ENCODE measurements around the gene AMH. TPM values are rescaled to one million over a fixed set of nuclear protein-coding genes. Genes with fewer than 3 reads are reported as not detected.
"Not testable (repeated sequence)": the region's sequence is repeated elsewhere in the genome, so short reads cannot be mapped to it uniquely, and the experiment has no call there.

Gene AMH
- total RNA-seq: 10 to 100 TPM in 2 of 5 experiments, 1 to 10 TPM in 2, under 1 TPM in 1; 0.37 to 12.9 (median 4.6) TPM
- not detected for polyA plus RNA-seq
- total RNA-seq: 1.2 reads per million

- Mint-ChIP-seq H3K4me1 (peaks cover 0 to 7% (median 3%) of the 10 kb centered on the region in 7 donors), H3K4me3 (peak within 1 kb of the TSS in 3 of 10 donors; percentile 17 to 73 (median 61)), H3K36me3 (peaks cover 0 to 12% (median 4%) of the 10 kb centered on the region in 5 donors), H3K27ac (no peak within 1 kb of the TSS), H3K27me3 (peaks cover 0 to 23% (median 0%) of the 10 kb centered on the region in 5 donors), H3K9me3 (no peaks in the 10 kb centered on the region)
- peaks cover 10 to 27% of the 10 kb centered on the region in 2 donors for H3K4me1 ChIP-seq (ENCODE audit: control insufficient read depth in 2 of 2, insufficient read depth in 2 of 2, low read length in 2 of 2)
- no peaks in the 10 kb centered on the region for H3K9me3 ChIP-seq (ENCODE audit: control insufficient read depth in 2 of 3, low read length in 3 of 3)
- no peak within 1 kb of the TSS for H3K27ac ChIP-seq (ENCODE audit: low read depth, low read length)
- DNase-seq (no peak), ATAC-seq (no peak)
- intact Hi-C loops (cut with micrococcal nuclease): no loop called here
- no peaks in the 10 kb centered on the region for H3K27me3 ChIP-seq (ENCODE audit: control insufficient read depth in 2 of 2, insufficient read depth in 2 of 2, low read length in 2 of 2)
- POLR2A ChIA-PET: interaction anchor here (0.6 to 13.1 kb wide), 7 partner anchors 8 to 134 kb away, joined by 3 to 163 read pairs (median 5); no protein-coding TSS in a partner anchor
- CTCF ChIA-PET: no interaction called here
- H3K4me3 ChIP-seq (ENCODE audit: low read length): no peak within 1 kb of the TSS
- peaks cover 7 to 47% (median 24%) of the 10 kb centered on the region in 3 experiments for H3K36me3 ChIP-seq (ENCODE audit: control insufficient read depth in 2 of 3, insufficient read depth in 3 of 3, low read length in 3 of 3)
These were observed at the start of gene AMH for GRCh38 chr19:2249010-2249866. Gene AMH, plus strand, starts transcription at chr19:2249323. Its CDS starts 10 bp downstream, at chr19:2249333.

- intact Hi-C loops (cut with micrococcal nuclease): no loop called here
- no peaks in the 10 kb centered on the region for H3K27me3 Mint-ChIP-seq
- peaks cover 0 to 15% (median 4%) of the 10 kb centered on the region in 5 donors for H3K36me3 Mint-ChIP-seq
- H3K27me3 ChIP-seq (ENCODE audit: control insufficient read depth in 2 of 2, insufficient read depth in 2 of 2, low read length in 2 of 2): no peaks in the 10 kb centered on the region
- no peak overlapping the region for H3K4me3 ChIP-seq (ENCODE audit: low read length)
- H3K27ac ChIP-seq (ENCODE audit: low read depth, low read length): no peak overlapping the region
- H3K4me1 ChIP-seq (ENCODE audit: control insufficient read depth in 2 of 2, insufficient read depth in 2 of 2, low read length in 2 of 2): no peaks in the 10 kb centered on the region
- H3K27ac Mint-ChIP-seq: no peak overlapping the region
- H3K36me3 ChIP-seq (ENCODE audit: control insufficient read depth in 2 of 3, insufficient read depth in 3 of 3, low read length in 3 of 3): peaks cover 0 to 66% (median 0%) of the 10 kb centered on the region in 3 experiments
- H3K4me3 Mint-ChIP-seq: no peak overlapping the region
- ChIA-PET CTCF (no interaction called here), POLR2A (no interaction called here)
- DNase-seq: no peak
- no peaks in the 10 kb centered on the region for H3K9me3 ChIP-seq (ENCODE audit: control insufficient read depth in 2 of 3, low read length in 3 of 3)
- no peaks in the 10 kb centered on the region for H3K9me3 Mint-ChIP-seq
- ATAC-seq: no peak
- peaks cover 0 to 15% (median 4%) of the 10 kb centered on the region in 7 donors for H3K4me1 Mint-ChIP-seq
These were observed 49.1 kb upstream of the AMH start for GRCh38 chr19:2199861-2200623.

- H3K4me3 ChIP-seq (ENCODE audit: low read length); CTCF ChIA-PET; DNase-seq; ATAC-seq; H3K4me3 Mint-ChIP-seq; POLR2A ChIA-PET; H3K27me3 Mint-ChIP-seq; H3K9me3 Mint-ChIP-seq; H3K9me3 ChIP-seq (ENCODE audit: control insufficient read depth in 2 of 3, low read length in 3 of 3); H3K27me3 ChIP-seq (ENCODE audit: control insufficient read depth in 2 of 2, insufficient read depth in 2 of 2, low read length in 2 of 2); H3K4me1 ChIP-seq (ENCODE audit: control insufficient read depth in 2 of 2, insufficient read depth in 2 of 2, low read length in 2 of 2); intact Hi-C loops (cut with micrococcal nuclease); H3K27ac ChIP-seq (ENCODE audit: low read depth, low read length); H3K27ac Mint-ChIP-seq: not testable (repeated sequence)
- peaks cover 0 to 18% (median 4%) of the 10 kb centered on the region in 5 donors for H3K36me3 Mint-ChIP-seq
- peaks cover 0 to 15% (median 6%) of the 10 kb centered on the region in 7 donors for H3K4me1 Mint-ChIP-seq
- H3K36me3 ChIP-seq (ENCODE audit: control insufficient read depth in 2 of 3, insufficient read depth in 3 of 3, low read length in 3 of 3): peaks cover 0 to 59% (median 0%) of the 10 kb centered on the region in 3 experiments
These were observed 48.4 kb upstream of the AMH start for GRCh38 chr19:2200624-2201294.

- H3K36me3 Mint-ChIP-seq: peaks cover 0 to 18% (median 4%) of the 10 kb centered on the region in 5 donors
- H3K4me1 Mint-ChIP-seq: peaks cover 0 to 14% (median 6%) of the 10 kb centered on the region in 7 donors
- no peaks in the 10 kb centered on the region for H3K9me3 ChIP-seq (ENCODE audit: control insufficient read depth in 2 of 3, low read length in 3 of 3)
- no peaks in the 10 kb centered on the region for H3K9me3 Mint-ChIP-seq
- H3K36me3 ChIP-seq (ENCODE audit: control insufficient read depth in 2 of 3, insufficient read depth in 3 of 3, low read length in 3 of 3): peaks cover 0 to 60% (median 0%) of the 10 kb centered on the region in 3 experiments
- no peak overlapping the region for H3K4me3 ChIP-seq (ENCODE audit: low read length)
- intact Hi-C loops (cut with micrococcal nuclease): no loop called here
- no peak for DNase-seq
- no peaks in the 10 kb centered on the region for H3K4me1 ChIP-seq (ENCODE audit: control insufficient read depth in 2 of 2, insufficient read depth in 2 of 2, low read length in 2 of 2)
- no peaks in the 10 kb centered on the region for H3K27me3 Mint-ChIP-seq
- ATAC-seq: no peak
- CTCF ChIA-PET: no interaction called here
- H3K27ac Mint-ChIP-seq: peak overlapping the region in 1 of 9 donors; percentile 84
- H3K27ac ChIP-seq (ENCODE audit: low read depth, low read length): no peak overlapping the region
- H3K4me3 Mint-ChIP-seq: no peak overlapping the region
- H3K27me3 ChIP-seq (ENCODE audit: control insufficient read depth in 2 of 2, insufficient read depth in 2 of 2, low read length in 2 of 2): no peaks in the 10 kb centered on the region
- POLR2A ChIA-PET: no interaction called here
These were observed 47.5 kb upstream of the AMH start for GRCh38 chr19:2201473-2202148.

- DNase-seq: no peak
- peak overlapping the region in 1 of 9 donors; percentile 33 for H3K27ac Mint-ChIP-seq
- peaks cover 0 to 61% (median 0%) of the 10 kb centered on the region in 3 experiments for H3K36me3 ChIP-seq (ENCODE audit: control insufficient read depth in 2 of 3, insufficient read depth in 3 of 3, low read length in 3 of 3)
- H3K4me3 Mint-ChIP-seq: no peak overlapping the region
- no peaks in the 10 kb centered on the region for H3K27me3 ChIP-seq (ENCODE audit: control insufficient read depth in 2 of 2, insufficient read depth in 2 of 2, low read length in 2 of 2)
- H3K9me3 Mint-ChIP-seq: no peaks in the 10 kb centered on the region
- intact Hi-C loops (cut with micrococcal nuclease): no loop called here
- H3K4me1 Mint-ChIP-seq: peaks cover 0 to 10% (median 6%) of the 10 kb centered on the region in 7 donors
- no peaks in the 10 kb centered on the region for H3K27me3 Mint-ChIP-seq
- no peak overlapping the region for H3K27ac ChIP-seq (ENCODE audit: low read depth, low read length)
- ChIA-PET CTCF (no interaction called here), POLR2A (no interaction called here)
- peaks cover 0 to 18% (median 3%) of the 10 kb centered on the region in 5 donors for H3K36me3 Mint-ChIP-seq
- no peaks in the 10 kb centered on the region for H3K4me1 ChIP-seq (ENCODE audit: control insufficient read depth in 2 of 2, insufficient read depth in 2 of 2, low read length in 2 of 2)
- H3K4me3 ChIP-seq (ENCODE audit: low read length): no peak overlapping the region
- H3K9me3 ChIP-seq (ENCODE audit: control insufficient read depth in 2 of 3, low read length in 3 of 3): no peaks in the 10 kb centered on the region
- no peak for ATAC-seq
These were observed 46.8 kb upstream of the AMH start for GRCh38 chr19:2202366-2202765.

- H3K27me3 Mint-ChIP-seq: no peaks in the 10 kb centered on the region
- Histone ChIP-seq H3K27me3 (ENCODE audit: control insufficient read depth in 2 of 2, insufficient read depth in 2 of 2, low read length in 2 of 2) (no peaks in the 10 kb centered on the region), H3K36me3 (ENCODE audit: control insufficient read depth in 2 of 3, insufficient read depth in 3 of 3, low read length in 3 of 3) (peaks cover 0 to 84% (median 2%) of the 10 kb centered on the region in 3 experiments)
These were observed 42.1 kb upstream of the AMH start for GRCh38 chr19:2207008-2207407.

More at GRCh38 chr19:2207008-2207407, 42.1 kb upstream of the AMH start:
- no peak for ATAC-seq
- no peak overlapping the region for H3K27ac Mint-ChIP-seq
- ChIA-PET CTCF (no interaction called here), POLR2A (no interaction called here)
- no peak overlapping the region for H3K27ac ChIP-seq (ENCODE audit: low read depth, low read length)
- H3K4me3 Mint-ChIP-seq: no peak overlapping the region
- no peak overlapping the region for H3K4me3 ChIP-seq (ENCODE audit: low read length)
- H3K9me3 ChIP-seq (ENCODE audit: control insufficient read depth in 2 of 3, low read length in 3 of 3): no peaks in the 10 kb centered on the region
- no peaks in the 10 kb centered on the region for H3K4me1 ChIP-seq (ENCODE audit: control insufficient read depth in 2 of 2, insufficient read depth in 2 of 2, low read length in 2 of 2)
- peaks cover 0 to 5% (median 0%) of the 10 kb centered on the region in 7 donors for H3K4me1 Mint-ChIP-seq
- intact Hi-C loops (cut with micrococcal nuclease): no loop called here
- H3K9me3 Mint-ChIP-seq: no peaks in the 10 kb centered on the region
- no peak for DNase-seq
- H3K36me3 Mint-ChIP-seq: peaks cover 4 to 19% (median 5%) of the 10 kb centered on the region in 5 donors
